Activated CD8-positive, alpha-beta memory T cell treated with anti-CD3 and anti-CD28 coated beads for 36 hours (primary cell): ENCODE measurements around the gene COL28A1. TPM values are rescaled to one million over a fixed set of nuclear protein-coding genes. Genes with fewer than 3 reads are reported as not detected.
"Not testable (repeated sequence)": the region's sequence is repeated elsewhere in the genome, so short reads cannot be mapped to it uniquely, and the experiment has no call there.

Experiments used
- CTCF ChIA-PET: fragments of 350-600 bp; sonication (Branson Sonifier 250); formaldehyde crosslinking; loops from one replicate; lab custom pipeline; 2021; ENCODE audit warnings: antibody characterized with exemption; lab: Charles Lee
- POLR2A ChIA-PET: fragments of 350-600 bp; sonication (Branson Sonifier 250); formaldehyde crosslinking; loops from one replicate; lab custom pipeline; 2021; ENCODE audit warnings: antibody characterized with exemption; lab: Charles Lee
- total RNA-seq, 2 experiments: library from RNA; stranded (reverse); gene quantifications; one replicate each; pipeline ENCODE4 v1.2.3, GENCODE V29; 2021

COL28A1 gene
- total RNA-seq, 2 experiments from 2014 or later = not detected

DNA sequence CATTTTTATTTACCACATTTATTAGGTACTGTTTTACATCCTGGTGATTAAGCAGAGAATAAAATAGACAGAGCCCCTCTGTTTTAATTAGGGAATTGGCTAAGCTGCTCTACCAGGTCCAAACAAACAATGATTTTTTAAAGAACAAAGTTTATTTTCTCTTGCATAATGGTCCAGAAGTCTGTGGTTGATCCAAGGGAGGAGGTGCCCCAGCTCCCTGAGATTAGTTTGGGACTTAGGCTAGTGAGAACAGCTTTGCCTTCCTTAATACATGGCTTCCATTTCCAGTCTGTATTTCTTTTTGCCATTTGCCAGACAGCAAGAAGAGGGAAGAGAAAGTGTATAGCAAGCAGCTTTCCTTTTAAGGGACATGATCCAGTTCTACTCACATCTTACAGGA is 28.1 kb upstream of the COL28A1 start:
- POLR2A ChIA-PET = no interaction called here

DNA sequence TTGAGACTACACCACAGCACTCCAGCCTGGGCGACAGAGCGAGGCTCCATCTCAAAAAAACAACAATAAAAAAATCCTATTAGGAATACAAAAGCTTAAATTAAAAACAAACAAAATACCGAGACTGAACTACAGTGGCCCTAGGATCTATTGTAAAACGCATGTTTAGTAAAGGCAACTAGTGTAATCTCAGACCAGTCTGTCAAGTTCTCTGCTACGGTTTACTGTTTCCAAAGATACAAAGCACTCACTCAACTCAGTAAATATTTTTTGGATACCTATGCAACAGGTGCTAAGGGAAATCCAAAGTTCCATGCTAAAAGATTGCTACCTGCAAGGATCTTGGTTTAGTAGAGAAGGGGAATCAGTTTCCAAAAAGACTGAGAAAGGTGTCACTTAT is 27.6 kb upstream of the COL28A1 start:
- ChIA-PET POLR2A (no interaction called here), CTCF (no interaction called here)

More for the DNA sequence above, 28.1 kb upstream of the COL28A1 start:
- CTCF ChIA-PET = no interaction called here

DNA sequence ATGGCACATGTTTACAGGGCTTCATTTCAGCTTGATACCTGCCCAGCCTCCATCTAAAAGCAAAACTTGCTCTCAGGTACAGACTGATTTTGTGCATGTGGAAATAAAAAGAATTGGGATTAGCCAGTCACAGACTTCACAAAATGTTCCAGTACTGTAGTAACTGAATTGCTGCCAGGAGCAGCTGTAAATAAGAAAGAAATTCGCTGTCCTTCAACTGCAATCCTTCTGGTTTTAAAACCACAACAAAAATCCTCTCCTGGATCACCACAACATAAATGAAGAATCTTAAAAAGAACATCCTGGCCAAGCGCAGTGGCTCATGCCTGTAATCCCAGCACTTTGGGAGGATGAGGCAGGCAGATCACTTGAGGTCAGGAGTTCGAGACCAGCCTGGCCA is 27.1 kb upstream of the COL28A1 start:
- CTCF ChIA-PET = no interaction called here
- POLR2A ChIA-PET = no interaction called here

DNA sequence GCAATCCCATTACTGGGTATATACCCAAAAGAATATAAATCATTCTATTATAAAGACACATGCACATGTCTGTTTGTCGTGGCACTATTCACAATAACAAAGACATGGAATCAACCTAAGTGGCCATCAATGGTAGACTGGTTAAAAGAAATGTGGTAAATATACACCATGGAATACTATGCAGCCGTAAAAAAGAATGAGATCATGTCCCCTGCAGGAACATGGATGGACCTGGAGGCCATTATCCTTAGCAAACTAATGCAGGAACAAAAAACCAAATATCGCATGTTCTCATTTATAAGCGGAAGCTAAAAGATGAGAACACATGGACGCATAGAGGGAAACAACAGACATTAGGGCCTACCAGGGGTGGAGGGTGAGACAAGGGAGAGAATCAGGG is 25.9 kb upstream of the COL28A1 start:
- CTCF ChIA-PET = not testable (repeated sequence)

DNA sequence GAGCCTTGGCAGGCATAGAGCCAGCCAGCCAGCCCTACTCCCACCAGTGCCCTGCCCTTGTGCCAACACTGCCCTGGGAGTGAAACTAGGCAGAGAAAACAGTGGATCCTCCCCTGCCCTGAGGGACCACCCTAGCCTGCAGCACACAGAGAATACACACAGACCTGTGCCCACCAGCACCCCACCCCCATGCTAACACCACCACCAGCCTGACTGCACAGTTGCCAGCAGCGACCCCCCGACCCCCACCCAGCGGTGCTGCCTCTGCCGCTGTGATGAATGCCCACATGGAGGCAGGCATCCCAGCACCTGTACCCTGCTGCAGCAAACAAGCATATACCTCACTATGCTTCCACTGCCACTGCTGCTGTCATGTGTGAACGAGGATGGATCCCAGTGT is 21.6 kb upstream of the COL28A1 start:
- POLR2A ChIA-PET = no interaction called here
- CTCF ChIA-PET = no interaction called here

More for the DNA sequence above, 25.9 kb upstream of the COL28A1 start:
- POLR2A ChIA-PET = not testable (repeated sequence)

DNA sequence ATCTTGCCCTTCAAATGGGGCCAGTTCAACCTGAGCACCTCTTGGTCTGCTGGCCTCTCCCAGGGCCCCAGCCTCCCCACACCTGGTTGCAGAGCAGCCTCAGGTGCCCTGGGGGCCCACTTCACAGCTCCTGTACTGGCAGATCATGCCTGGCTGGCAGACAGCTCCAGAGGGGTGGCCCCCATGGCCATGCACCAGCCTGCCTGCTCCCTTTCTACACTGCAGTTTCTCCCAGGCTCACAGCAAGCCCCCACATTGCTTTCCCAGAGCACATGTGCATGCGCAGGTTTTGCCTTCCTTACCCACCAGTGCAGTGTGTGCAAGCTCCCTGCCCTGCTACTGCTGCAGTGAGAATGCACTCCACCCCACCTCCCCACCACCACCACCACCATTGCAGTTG is 21.2 kb upstream of the COL28A1 start:
- CTCF ChIA-PET = no interaction called here
- POLR2A ChIA-PET = no interaction called here

DNA sequence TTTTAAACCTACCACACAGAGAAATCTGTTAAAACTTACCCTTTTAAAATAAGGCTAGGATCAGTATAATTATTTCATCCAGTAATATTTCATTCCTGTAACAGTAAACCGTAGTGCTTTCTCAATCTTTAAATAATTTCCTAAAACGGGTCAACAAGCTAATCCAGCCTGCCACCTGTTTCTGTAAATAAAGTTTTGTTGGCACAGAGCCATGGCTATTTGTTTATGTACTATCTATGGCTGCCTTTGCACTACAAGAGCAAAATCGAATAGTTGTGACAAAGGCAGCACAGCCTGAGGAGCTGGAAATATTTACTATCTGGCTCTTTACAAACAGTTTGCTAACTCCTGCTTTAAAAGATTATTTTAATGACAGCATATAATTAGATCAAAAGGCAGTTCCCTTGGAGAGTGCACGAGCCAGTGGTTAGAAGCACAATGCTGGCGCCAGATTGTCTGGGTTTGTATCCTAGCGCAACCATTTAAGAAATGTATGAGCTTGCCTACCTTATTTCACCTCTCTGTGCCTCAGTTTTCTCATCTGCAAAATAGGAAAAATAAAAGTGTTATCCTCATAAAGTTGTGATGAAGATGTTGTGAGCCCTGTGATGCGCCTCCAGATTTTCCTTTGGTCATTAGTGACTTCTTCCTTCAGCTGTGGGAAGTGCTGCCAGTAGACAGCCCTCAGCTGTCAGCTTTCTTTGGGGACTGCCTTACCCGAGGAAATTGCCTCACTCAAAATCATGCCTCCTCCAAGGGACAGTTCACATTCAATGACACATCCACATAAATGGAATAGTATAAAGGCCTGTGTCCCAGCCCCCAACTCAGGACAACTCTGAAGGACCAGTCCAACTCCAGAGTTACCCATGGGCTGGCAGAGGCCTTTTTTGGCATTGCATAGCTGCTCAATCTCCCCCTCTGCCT is 19.2 kb upstream of the COL28A1 start:
- ChIA-PET POLR2A (no interaction called here), CTCF (no interaction called here)

DNA sequence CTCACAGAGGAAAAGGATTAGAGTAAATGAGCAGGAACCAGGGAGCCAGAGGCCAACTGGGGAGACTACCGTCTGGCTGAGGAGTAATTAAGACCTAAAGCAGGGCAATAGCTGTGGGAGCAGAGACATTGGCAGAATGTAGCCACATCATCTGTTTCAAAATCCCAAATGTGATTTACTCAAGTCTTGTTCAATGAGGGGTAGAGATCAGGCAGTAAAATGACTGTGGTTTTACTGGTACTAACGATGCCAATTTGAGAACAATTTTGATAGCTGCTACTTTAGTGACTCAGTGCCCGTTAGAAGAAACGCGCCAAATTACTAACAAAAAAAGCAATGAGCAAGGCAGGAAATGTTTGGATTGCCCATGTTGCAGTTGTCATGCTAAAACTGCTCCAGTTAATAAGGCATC is 18.4 kb upstream of the COL28A1 start:
- CTCF ChIA-PET = no interaction called here
- POLR2A ChIA-PET = no interaction called here

DNA sequence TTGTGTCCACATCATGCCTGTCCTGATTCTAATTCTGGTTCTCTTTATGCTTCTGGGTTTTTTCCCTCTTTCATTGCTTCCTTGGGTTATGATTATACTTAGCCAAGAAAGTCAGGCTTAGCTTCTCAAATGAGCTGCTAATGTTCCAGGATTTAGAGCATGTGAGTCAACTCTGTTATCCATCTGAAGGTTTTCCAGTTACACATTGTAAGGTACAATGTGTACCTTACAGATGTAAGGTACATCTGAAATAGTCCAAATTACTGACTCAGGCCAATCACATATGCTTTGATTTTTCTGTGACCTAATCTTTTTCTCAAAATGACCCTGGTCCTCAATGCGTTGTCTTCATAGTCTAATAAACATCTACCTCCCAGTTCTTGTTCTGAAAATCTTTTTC is 17.7 kb upstream of the COL28A1 start:
- CTCF ChIA-PET = no interaction called here
- POLR2A ChIA-PET = no interaction called here

DNA sequence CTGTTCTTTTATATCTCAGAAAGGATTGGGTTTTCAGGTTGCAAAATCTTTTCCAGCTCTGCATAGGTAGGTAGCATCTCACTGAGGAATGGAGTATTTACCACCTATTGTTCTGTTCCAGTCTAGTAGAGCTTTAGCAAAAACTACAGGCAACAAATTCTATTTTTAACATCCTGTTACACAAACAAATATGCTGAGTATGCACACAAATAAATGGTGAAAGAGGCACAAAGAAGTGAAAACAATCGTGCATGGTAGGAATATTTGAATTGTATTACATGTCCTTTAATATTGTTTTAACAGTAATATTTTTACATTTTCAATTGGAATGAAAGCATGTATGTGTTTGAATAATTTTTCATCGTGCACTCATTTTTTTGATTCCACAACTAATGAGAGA is 16.5 kb upstream of the COL28A1 start:
- ChIA-PET CTCF (no interaction called here), POLR2A (no interaction called here)

DNA sequence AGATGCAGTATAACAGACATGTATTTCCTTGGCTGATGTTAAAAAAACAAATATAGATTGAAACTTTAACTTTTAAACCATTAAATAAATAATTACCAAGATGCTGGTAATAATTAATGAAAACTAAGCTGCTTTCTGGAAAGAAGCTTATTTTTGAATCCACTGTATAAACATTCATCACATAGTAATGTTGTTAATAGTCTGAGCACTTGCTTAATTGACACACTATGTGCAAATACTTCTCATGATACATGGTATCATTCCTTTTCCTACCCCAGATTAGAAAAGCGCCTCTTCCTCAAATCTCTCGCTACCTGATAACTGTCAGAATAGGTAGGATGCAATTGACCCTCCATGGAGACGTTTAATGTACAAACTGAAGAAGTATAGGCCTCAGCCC is 15.0 kb upstream of the COL28A1 start:
- POLR2A ChIA-PET = no interaction called here
- CTCF ChIA-PET = no interaction called here

DNA sequence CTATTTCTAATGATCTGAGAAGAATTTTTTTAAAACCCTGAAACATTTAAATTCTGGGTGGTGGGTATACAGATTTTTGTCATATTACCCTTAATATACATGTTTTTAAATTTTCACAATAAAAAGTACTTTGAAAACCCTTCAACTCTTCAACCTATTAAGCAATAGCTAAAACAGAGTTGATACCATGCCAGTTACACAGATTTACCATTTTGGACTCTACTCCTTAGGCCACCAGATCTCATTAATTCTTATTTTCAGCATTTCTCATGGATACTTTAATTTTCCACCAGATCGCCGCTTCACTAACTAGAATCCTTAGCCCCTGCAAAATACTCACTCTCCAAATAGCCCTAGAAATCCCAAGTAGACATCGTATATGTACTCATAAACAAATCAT is 12.7 kb upstream of the COL28A1 start:
- ChIA-PET POLR2A (no interaction called here), CTCF (no interaction called here)

DNA sequence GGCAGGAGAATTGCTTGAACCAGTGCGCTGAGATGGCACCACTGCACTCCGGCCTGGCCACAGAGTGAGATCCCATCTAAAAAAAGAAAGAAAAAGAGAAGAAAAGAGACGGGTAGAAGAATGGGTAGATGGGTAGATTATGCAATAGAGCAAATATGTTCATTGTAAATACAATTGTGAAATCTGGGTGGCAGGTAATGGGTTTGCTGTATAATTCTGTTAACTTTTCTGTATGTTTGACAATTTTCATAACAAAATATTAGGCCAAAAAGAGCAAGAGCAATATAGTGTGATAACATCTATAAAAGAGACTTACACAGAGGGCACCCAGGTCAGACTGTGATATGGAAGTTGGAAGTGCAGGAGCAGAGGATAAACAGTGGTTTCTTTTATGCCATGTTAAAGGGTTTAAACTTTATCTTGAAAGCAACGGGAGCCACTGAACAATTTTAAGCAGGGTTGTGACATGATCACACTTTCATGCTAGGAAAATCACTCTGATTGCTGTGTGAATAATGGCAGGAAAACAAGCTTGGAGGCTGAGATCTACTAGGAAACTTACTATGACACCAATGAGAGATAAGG is 6.7 kb upstream of the COL28A1 start:
- CTCF ChIA-PET = no interaction called here

DNA sequence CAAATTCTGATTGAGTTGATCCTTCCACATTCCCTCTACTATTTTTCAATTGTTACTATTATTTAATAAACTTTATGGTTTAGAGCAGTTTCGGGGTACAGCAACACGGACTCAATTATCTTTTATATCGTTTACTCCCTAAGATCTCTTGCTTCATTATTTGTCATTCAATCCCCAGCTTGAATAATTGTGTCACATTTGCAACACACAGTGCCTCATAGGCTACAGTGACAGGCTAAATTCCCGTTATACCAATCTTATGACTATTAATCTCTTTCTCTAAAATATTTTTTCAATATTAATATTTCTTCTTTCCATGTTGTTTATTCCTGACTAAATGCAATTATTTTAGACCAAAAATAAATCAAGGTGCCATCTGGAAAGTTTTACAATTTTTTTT is 4.0 kb upstream of the COL28A1 start:
- CTCF ChIA-PET = interaction anchor here (2.2 kb wide), 1 partner anchor 436 kb away, joined by 8 read pairs; no protein-coding TSS in a partner anchor

More for the DNA sequence above, 6.7 kb upstream of the COL28A1 start:
- POLR2A ChIA-PET = no interaction called here

DNA sequence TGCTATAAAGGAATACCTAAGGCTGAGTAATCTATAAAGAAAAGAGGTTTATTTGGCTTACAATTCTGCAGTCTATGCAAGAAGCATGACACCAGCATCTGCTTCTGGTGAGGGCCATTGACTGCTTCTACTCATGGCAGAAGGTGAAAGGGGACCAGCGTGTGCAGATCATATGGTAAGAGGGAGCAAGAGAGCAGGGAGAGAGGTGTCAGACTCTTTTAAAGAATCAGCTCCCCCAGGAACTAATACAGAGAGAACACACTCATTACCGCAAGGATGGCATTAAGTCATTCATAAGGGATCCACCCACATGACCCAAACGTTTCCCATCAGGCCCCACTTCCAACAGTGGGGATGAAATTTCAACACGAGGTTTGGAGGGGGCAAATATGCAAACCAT is 3.5 kb upstream of the COL28A1 start:
- POLR2A ChIA-PET = no interaction called here
- CTCF ChIA-PET = interaction anchor here (2.2 kb wide), 1 partner anchor 436 kb away, joined by 8 read pairs; no protein-coding TSS in a partner anchor

More for the DNA sequence above, 4.0 kb upstream of the COL28A1 start:
- POLR2A ChIA-PET = no interaction called here

DNA sequence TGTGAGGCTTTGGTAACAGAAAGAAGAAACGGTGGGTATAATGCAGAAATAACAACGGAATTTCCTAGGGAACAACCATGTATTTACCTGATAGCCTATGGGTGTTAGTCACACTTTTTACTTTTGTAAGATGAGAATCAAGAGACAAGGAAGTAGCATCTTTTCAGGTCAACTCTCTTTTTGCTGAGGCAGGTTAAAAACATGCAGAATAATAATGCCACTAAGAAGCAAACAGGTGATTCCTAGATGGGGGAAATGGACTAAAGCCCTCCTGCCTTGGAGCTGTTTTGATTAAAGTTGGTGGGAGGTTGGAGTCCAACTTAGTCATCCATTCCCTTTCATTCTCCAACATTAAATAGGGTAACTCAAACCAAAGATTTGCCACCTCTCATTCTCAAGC is 2.0 kb upstream of the COL28A1 start:
- CTCF ChIA-PET = interaction anchor here (2.2 kb wide), 1 partner anchor 434 kb away, joined by 8 read pairs; no protein-coding TSS in a partner anchor
- POLR2A ChIA-PET = no interaction called here

DNA sequence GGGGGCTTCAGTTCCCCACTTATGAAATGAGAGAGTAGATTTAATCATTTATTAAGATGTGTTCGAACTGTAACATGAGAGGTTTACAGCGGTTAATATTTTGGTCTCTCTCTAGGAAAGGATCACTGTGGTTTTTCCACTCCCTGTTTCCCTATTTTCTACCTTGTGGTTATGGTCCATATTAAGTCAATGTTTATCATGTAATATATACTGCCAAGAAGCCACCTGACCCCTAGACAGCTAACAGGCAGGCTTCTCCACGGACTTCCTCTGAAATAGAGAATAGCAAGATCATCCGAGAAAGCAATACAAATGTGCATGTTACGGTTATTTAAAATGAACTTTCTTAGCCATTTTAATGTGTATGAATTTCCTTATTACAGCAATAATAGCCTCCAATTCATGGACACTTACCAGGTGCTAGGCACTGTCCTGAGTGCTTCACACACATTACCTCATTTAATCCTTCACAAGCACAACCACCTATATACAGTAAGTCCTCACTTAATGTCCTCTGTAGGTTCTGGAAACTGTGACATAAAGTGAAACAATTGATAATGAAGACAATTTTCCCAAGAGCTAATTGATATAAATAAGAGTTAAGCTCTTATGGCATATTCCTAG is 835 bp upstream of the COL28A1 start:
- CTCF ChIA-PET = no interaction called here

DNA sequence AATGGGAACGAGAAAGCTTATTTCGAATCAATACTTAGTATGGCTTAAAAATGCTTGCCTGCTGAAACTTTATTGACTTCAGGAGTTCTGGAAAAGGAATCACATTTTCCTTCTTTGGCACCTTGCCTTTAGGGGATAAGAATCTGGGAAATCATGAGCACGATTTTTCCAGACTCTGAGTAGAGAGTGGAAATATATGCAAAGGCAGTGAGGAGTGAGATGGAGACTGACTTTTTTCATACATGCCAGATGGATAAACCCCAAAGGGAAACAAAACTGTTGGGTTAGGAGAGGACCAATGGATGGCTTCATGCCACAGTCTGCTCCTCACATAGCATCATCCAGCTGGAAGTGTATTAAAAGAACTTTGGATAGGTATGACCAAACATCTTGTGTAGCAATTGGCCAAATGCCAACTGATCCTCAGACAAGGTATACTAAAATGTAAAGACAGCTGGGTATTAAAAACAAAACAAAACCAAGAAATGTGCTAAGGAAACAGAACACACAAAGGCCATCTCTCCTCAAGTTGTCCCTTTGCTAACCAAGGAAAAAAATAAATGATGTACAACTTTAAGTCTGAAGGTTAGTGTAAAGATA is 1.7 kb downstream of the COL28A1 start:
- ChIA-PET POLR2A (no interaction called here), CTCF (no interaction called here)

More for the DNA sequence above, 835 bp upstream of the COL28A1 start:
- POLR2A ChIA-PET = no interaction called here

DNA sequence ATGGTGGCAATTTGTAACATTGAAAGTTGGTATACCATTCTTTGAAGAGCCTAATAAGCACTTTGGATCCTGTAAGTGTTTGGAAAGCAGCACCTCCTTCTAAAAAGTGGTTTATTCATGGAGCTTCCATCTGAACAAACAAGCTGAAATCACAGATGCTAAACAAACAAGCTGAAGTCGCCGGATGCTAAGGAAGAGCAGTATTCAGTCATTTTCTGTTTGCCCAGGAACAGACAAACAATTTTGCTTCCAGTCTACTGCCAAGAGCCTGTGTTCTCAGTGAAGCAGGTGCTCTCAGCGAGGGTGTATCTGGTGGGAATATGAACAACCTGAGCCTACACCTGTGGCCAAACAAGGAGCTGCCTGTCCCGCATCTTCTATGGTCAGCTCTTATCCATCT is 6.3 kb downstream of the COL28A1 start:
- CTCF ChIA-PET = interaction anchor here (0.7 kb wide), 2 partner anchors 441 to 1432 kb away, joined by 3 read pairs; no protein-coding TSS in a partner anchor
- POLR2A ChIA-PET = no interaction called here

DNA sequence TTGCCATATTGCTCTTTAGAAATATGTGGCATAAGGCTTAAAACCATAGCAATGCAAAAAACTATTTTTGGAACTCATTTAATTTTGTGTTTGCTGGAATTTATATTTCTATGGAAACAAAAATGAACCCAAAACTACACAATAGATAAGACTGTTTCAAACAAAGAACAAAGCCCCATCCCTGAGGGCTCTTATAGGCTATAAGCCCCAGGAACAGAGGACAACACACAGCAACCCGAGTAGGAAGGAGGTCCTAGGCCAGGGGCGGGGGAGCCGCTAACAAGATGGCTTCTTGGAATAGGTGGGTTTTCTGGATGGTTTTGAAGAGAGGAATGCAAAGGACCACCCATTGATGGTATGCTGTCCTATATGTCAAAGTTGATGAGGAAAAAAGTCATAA is 8.6 kb downstream of the COL28A1 start:
- ChIA-PET CTCF (no interaction called here), POLR2A (no interaction called here)
